MCF 10A (cell line): ENCODE results near the gene KAT7. TPM values are rescaled to one million over a fixed set of nuclear protein-coding genes. Genes with fewer than 3 reads are reported as not detected.
A peak's percentile ranks its signal among the peaks of the same experiment; 100 is the strongest.

ENCODE experiments used
- BruUV-seq: library from RNA; stranded (reverse); fragments of 400-500 nt; replicated peaks from 2 replicates; lab custom pipeline; 2021; lab: Mats Ljungman, UMichigan
- CTCF ChIA-PET: fragments of 300-600 bp; sonication (Branson Sonifier 250); formaldehyde crosslinking; extraction: SDS; loops from one replicate; lab custom pipeline; 2021; ENCODE audit warnings: antibody characterized with exemption, inconsistent platforms; lab: Yijun Ruan, JAX
- POLR2A ChIA-PET: fragments of 300-600, 350-650 bp; sonication (Branson Sonifier 250); formaldehyde crosslinking; extraction: SDS; loops from one replicate; lab custom pipeline; 2020; ENCODE audit warnings: antibody characterized with exemption, inconsistent platforms; lab: Yijun Ruan, JAX
- DNase-seq: peaks from one replicate; pipeline ENCODE4 v3.0.0-alpha.2; 2018; ENCODE audit not compliant: unreplicated experiment
- H3K27ac Mint-ChIP-seq: one replicate; pipeline ENCODE4 v1.8.0; 2022; ENCODE audit warnings: mild to moderate bottlenecking, low read depth, mixed read lengths; ENCODE audit not compliant: unreplicated experiment
- H3K27me3 Mint-ChIP-seq: one replicate; pipeline ENCODE4 v1.8.0; 2022; ENCODE audit warnings: mixed read lengths; ENCODE audit not compliant: insufficient read depth, unreplicated experiment
- H3K36me3 Mint-ChIP-seq: one replicate; pipeline ENCODE4 v1.8.0; 2022; ENCODE audit warnings: mild to moderate bottlenecking, moderate library complexity, mixed read lengths; ENCODE audit not compliant: insufficient read depth, unreplicated experiment
- H3K4me1 Mint-ChIP-seq: one replicate; pipeline ENCODE4 v1.8.0; 2022; ENCODE audit warnings: mixed read lengths; ENCODE audit not compliant: insufficient read depth, unreplicated experiment
- H3K4me3 Mint-ChIP-seq: one replicate; pipeline ENCODE4 v1.8.0; 2022; ENCODE audit warnings: mild to moderate bottlenecking, moderate library complexity, mixed read lengths; ENCODE audit not compliant: unreplicated experiment
- H3K9me3 Mint-ChIP-seq: one replicate; pipeline ENCODE4 v1.8.0; 2022; ENCODE audit warnings: mixed read lengths; ENCODE audit not compliant: unreplicated experiment
- intact Hi-C: fragments of 100-400 bp; cut with micrococcal nuclease; formaldehyde crosslinking; loops from 2 replicates; pipeline ENCODE4 v1.14.1; 2022
- total RNA-seq: library from RNA; stranded (reverse); gene quantifications from 2 replicates; pipeline ENCODE4 v1.2.3, GENCODE V29; 2022
- TF ChIP-seq, protein P1 (sequence below): fragments of 200-600 bp; IDR thresholded peaks from one replicate; pipeline ENCODE4 v1.8.0; 2022; ENCODE audit warnings: antibody characterized with exemption, mild to moderate bottlenecking; ENCODE audit not compliant: unreplicated experiment

The KAT7 gene
- total RNA-seq, 1 experiment from 2014 or later, result 53.7 TPM

DNA sequence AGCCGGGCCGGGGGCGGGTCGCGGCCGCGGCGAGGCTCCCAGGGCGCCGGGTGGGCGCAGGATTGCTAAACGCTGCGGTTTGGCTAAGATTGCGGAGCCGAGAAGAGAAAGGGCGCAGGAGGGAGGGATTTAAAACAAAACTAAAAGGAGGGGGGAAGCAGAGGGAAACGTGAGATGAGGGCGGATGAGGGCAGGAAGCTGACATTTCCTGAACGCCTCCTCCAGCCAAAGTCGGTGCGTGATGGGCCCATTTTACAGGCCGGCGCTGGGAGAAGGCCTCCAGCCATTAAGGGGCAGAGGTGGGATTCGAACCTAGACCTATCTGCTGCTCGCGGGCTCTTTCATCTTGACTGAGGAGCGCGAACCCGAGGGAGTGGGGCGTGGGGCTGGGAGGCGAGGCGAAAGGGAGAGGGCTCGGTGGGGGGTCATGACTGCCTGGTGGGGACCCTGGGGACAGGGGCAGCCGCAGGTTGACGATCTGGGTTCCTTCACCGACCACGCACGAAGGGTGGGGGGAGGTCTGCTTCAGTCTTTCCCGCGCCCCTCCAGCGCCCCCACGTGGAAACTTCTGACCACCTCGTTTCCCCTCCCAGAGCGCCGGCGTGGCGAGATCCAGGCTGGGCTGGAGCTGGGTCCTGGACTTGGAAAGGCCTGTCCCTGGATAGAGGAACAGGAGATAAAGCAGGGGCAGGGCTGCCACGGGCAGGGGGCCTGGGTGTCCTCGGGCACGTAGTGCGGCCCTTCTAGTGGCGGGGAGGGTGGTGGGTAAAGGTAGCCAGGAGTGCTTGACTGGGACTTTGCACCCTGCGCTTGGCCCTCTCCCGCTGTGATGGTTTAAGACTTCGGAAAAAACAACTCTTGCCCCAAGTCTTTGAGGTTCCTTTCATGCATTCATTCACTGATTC is 63.2 kb downstream of the KAT7 start:
- H3K27me3 Mint-ChIP-seq, result peaks cover 45% of the 10 kb centered on the region
- no TSS peak for BruUV-seq
- POLR2A ChIA-PET, result interaction anchor here (1.1 kb wide), 1 partner anchor 96 kb away, joined by 3 read pairs; no protein-coding TSS in a partner anchor
- H3K4me1 Mint-ChIP-seq, result no peaks in the 10 kb centered on the region
- peak overlapping the region; percentile 65 for H3K4me3 Mint-ChIP-seq
- CTCF ChIA-PET, result interaction anchor here (1.0 kb wide), 1 partner anchor 148 kb away, joined by 3 read pairs; no protein-coding TSS in a partner anchor
- H3K9me3 Mint-ChIP-seq, result no peaks in the 10 kb centered on the region
- H3K27ac Mint-ChIP-seq, result no peak overlapping the region
- intact Hi-C loops, result no loop called here
- TF ChIP-seq, protein P1, sequence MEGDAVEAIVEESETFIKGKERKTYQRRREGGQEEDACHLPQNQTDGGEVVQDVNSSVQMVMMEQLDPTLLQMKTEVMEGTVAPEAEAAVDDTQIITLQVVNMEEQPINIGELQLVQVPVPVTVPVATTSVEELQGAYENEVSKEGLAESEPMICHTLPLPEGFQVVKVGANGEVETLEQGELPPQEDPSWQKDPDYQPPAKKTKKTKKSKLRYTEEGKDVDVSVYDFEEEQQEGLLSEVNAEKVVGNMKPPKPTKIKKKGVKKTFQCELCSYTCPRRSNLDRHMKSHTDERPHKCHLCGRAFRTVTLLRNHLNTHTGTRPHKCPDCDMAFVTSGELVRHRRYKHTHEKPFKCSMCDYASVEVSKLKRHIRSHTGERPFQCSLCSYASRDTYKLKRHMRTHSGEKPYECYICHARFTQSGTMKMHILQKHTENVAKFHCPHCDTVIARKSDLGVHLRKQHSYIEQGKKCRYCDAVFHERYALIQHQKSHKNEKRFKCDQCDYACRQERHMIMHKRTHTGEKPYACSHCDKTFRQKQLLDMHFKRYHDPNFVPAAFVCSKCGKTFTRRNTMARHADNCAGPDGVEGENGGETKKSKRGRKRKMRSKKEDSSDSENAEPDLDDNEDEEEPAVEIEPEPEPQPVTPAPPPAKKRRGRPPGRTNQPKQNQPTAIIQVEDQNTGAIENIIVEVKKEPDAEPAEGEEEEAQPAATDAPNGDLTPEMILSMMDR, result peak; percentile 26
- H3K36me3 Mint-ChIP-seq, result no peaks in the 10 kb centered on the region
- DNase-seq, result peak; percentile 47

DNA sequence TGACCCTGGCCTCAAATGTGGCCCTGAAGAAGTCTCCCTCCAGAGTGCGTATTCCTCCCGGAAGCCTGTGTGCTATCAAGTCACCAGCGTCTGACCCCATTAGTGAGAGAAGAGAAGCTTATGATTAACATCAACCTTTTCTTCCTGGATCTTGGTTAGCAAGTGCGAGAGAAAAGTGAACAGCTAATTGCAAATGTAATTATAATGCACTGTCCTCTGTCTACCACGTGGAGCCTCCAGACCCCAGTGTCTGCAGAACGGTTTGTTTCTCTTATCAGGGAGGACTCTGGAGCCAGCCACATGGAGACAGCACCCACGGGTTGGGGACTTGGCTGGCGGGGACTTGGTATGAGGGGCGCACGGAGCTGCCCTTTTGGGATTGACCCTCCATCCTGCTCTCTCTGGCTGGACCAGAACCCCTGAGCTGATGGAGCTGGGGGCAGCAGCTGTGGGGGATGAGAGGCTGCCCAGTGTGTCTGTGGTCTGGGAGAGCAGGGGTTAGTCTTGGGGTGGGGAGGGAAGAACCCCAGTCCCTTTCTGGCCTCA is 65.1 kb downstream of the KAT7 start:
- intact Hi-C loops, result no loop called here
- no peaks in the 10 kb centered on the region for H3K9me3 Mint-ChIP-seq
- no peaks in the 10 kb centered on the region for H3K36me3 Mint-ChIP-seq
- H3K27me3 Mint-ChIP-seq, result peaks cover 45% of the 10 kb centered on the region
- CTCF ChIA-PET, result interaction anchor here (0.8 to 1.3 kb wide), 2 partner anchors 143 to 145 kb away, joined by 5 to 6 read pairs; no protein-coding TSS in a partner anchor
- H3K4me1 Mint-ChIP-seq, result no peaks in the 10 kb centered on the region
- BruUV-seq, result no TSS peak
- no peak overlapping the region for H3K27ac Mint-ChIP-seq
- DNase-seq, result no peak
- TF ChIP-seq, protein P1, result no peak
- POLR2A ChIA-PET, result no interaction called here
- H3K4me3 Mint-ChIP-seq, result no peak overlapping the region

DNA sequence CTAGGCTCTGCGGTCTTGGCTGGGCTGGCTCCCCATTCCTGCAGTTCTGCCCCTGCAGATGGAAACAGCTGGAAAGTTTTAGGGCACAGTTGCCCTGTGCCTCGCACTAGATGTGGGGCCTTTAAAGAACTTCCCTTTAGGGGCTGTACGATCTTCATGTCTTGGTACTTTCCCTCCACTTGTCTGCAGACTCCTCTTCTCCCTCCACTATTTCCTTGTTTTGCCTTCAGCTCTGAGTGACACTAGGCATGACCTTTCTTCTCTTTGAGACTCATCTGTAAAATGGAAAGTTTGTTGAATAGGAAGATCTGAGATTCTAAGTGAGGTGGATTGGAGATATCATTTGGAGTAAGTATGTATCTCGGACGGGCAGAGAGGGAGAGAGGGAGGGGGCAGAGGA is 65.6 kb downstream of the KAT7 start:
- Mint-ChIP-seq H3K4me1 (no peaks in the 10 kb centered on the region), H3K27ac (no peak overlapping the region), H3K27me3 (peaks cover 45% of the 10 kb centered on the region), H3K9me3 (no peaks in the 10 kb centered on the region), H3K4me3 (no peak overlapping the region), H3K36me3 (no peaks in the 10 kb centered on the region)
- ChIA-PET CTCF (interaction anchor here (0.6 to 1.3 kb wide), 2 partner anchors 144 to 148 kb away, joined by 5 read pairs; no protein-coding TSS in a partner anchor), POLR2A (no interaction called here)
- TF ChIP-seq, protein P1, result no peak
- no peak for DNase-seq
- no TSS peak for BruUV-seq
- intact Hi-C loops, result no loop called here

DNA sequence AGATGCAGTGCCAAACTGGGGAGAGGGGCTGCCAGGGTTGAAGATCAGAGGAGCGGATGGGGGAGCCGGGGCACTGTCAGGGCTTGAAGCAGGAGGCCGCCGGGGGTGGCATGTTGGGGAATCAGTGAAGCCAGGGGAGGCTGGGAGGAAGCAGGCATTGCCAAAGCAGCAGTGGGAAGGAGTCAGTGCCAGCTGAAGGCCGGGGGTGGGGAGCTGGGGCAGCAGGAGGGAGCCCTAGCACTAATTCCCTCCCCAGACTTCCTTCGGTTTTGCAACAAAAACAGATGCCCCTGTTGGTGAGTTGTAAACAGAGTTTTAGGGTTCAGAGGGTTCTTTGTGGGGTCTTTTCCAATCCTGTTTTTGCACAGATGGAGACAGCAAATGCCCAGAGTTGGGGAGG is 70.3 kb downstream of the KAT7 start:
- CTCF ChIA-PET, result interaction anchor here (0.6 to 14.4 kb wide), 3 partner anchors 43 to 363 kb away, joined by 3 to 236 read pairs (median 4); partner anchors contain the start of gene DLX3

More for the DNA sequence above, 70.3 kb downstream of the KAT7 start:
- TF ChIP-seq, protein P1, result no peak
- DNase-seq, result no peak
- POLR2A ChIA-PET, result interaction anchor here (1.9 kb wide), 1 partner anchor 137 kb away, joined by 4 read pairs; no protein-coding TSS in a partner anchor
- intact Hi-C loops, result no loop called here
- H3K27ac Mint-ChIP-seq, result no peak overlapping the region
- no TSS peak for BruUV-seq
- no peak overlapping the region for H3K4me3 Mint-ChIP-seq
- peaks cover 24% of the 10 kb centered on the region for H3K27me3 Mint-ChIP-seq
- no peaks in the 10 kb centered on the region for H3K4me1 Mint-ChIP-seq
- H3K36me3 Mint-ChIP-seq, result no peaks in the 10 kb centered on the region
- no peaks in the 10 kb centered on the region for H3K9me3 Mint-ChIP-seq
